A673 (cell line): Measurements from ENCODE around the gene PHF10.
"Not testable (repeated sequence)": the region's sequence is repeated elsewhere in the genome, so short reads cannot be mapped to it uniquely, and the experiment has no call there.

Experiments used
- EZH2 ChIP-seq: fragments of 200-600 bp; sonication (generic); IDR thresholded peaks from 2 replicates; pipeline ENCODE4 v1.6.1; 2017; ENCODE audit warnings: borderline replicate concordance, low read depth, mild to moderate bottlenecking, mixed read lengths, antibody characterized with exemption, low read length; ENCODE audit not compliant: poor library complexity, severe bottlenecking
- TF ChIP-seq, protein P1 (sequence below): fragments of 300-800, 200-600 bp; sonication (generic); conservative IDR thresholded peaks from 2 replicates; pipeline ENCODE4 v1.5.1; 2017; ENCODE audit warnings: low read depth, mild to moderate bottlenecking, antibody characterized with exemption, low read length, moderate library complexity, mixed read lengths

DNA sequence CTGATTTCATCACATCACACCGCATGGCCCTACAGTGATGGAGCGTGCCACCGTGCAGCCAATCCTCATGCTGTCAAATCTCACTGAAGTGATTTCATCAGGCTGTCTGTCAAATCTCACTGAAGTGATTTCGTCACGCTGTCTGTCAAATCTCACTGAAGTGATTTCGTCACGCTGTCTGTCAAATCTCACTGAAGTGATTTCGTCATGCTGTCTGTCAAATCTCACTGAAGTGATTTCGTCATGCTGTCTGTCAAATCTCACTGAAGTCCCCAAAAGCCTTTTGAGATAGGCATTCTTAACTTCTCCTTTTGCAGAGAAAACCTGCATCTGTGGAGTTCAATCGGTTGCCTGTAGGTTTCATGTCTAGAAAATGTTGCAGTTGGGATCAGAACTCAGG, 41.5 kb upstream of the PHF10 start:
- TF ChIP-seq, protein P1, sequence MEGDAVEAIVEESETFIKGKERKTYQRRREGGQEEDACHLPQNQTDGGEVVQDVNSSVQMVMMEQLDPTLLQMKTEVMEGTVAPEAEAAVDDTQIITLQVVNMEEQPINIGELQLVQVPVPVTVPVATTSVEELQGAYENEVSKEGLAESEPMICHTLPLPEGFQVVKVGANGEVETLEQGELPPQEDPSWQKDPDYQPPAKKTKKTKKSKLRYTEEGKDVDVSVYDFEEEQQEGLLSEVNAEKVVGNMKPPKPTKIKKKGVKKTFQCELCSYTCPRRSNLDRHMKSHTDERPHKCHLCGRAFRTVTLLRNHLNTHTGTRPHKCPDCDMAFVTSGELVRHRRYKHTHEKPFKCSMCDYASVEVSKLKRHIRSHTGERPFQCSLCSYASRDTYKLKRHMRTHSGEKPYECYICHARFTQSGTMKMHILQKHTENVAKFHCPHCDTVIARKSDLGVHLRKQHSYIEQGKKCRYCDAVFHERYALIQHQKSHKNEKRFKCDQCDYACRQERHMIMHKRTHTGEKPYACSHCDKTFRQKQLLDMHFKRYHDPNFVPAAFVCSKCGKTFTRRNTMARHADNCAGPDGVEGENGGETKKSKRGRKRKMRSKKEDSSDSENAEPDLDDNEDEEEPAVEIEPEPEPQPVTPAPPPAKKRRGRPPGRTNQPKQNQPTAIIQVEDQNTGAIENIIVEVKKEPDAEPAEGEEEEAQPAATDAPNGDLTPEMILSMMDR: not testable (repeated sequence)
- not testable (repeated sequence) for TF ChIP-seq EZH2
